Suppressor macrophage (primary cell): ENCODE measurements around the gene RHOT2.
A peak's percentile ranks its signal among the peaks of the same experiment; 100 is the strongest.

ENCODE experiments used
- DNase-seq, 4 experiments: peaks; one replicate each; pipeline ENCODE4 v3.0.0-alpha.2; 2020 to 2022
- total RNA-seq, 17 experiments: gene quantifications; one replicate each; lab custom pipeline; 2026; ENCODE audit warnings: mixed read lengths in 6 of 17, inconsistent platforms in 3 of 17; lab: John Stamatoyannopoulos, UW

RHOT2 gene
- 22.0 to 87.7 (median 38.0) reads per million in 17 experiments for total RNA-seq

GRCh38 chr16:667780-668518, at the start of gene RHOT2:
Gene RHOT2, plus strand, starts transcription at chr16:668132. Its CDS starts 68 bp downstream, at chr16:668200.
- DNase-seq: peak; percentile 96 to 99 (median 98)

- DNase-seq: no peak
These were observed 48.3 kb upstream of the RHOT2 start for GRCh38 chr16:619476-620100.

GRCh38 chr16:620700-621525, 47.0 kb upstream of the RHOT2 start:
- DNase-seq: no peak

- DNase-seq: no peak
These were observed 46.3 kb upstream of the RHOT2 start for GRCh38 chr16:621526-622105.

- DNase-seq: no peak
These were observed 45.0 kb upstream of the RHOT2 start for GRCh38 chr16:622920-623280.

GRCh38 chr16:624526-625070, 43.3 kb upstream of the RHOT2 start:
- no peak for DNase-seq

- no peak for DNase-seq
These were observed 42.6 kb upstream of the RHOT2 start for GRCh38 chr16:625117-625976.

- no peak for DNase-seq
These were observed 41.8 kb upstream of the RHOT2 start for GRCh38 chr16:625977-626765.

- peak in 1 of 4 experiments; percentile 27 for DNase-seq
These were observed 41.0 kb upstream of the RHOT2 start for GRCh38 chr16:626787-627453.

- DNase-seq: no peak
These were observed 40.3 kb upstream of the RHOT2 start for GRCh38 chr16:627454-628239.

GRCh38 chr16:628321-629061, 39.4 kb upstream of the RHOT2 start:
- DNase-seq: no peak

- DNase-seq: no peak
These were observed 38.6 kb upstream of the RHOT2 start for GRCh38 chr16:629185-629832.

GRCh38 chr16:629833-630248, 38.1 kb upstream of the RHOT2 start:
- DNase-seq: no peak

GRCh38 chr16:630249-630814, 37.6 kb upstream of the RHOT2 start:
- peak; percentile 13 to 47 (median 31) for DNase-seq

- no peak for DNase-seq
These were observed 37.0 kb upstream of the RHOT2 start, which contains the start of gene WFIKKN1 for GRCh38 chr16:630815-631405. Gene WFIKKN1, plus strand, starts transcription at chr16:630985. Its CDS starts 269 bp downstream, at chr16:631254.

GRCh38 chr16:631808-632358, 36.0 kb upstream of the RHOT2 start:
- DNase-seq: no peak
